IMR-90 (cell line): ENCODE measurements around the gene EPN2. TPM values are rescaled to one million over a fixed set of nuclear protein-coding genes. Genes with fewer than 3 reads are reported as not detected.

ENCODE experiments used
- ATAC-seq: fragments of 200-7000 bp; cut with Tn5 transposase; 2 replicates; pipeline ENCODE4 v1.9.1; 2020; ENCODE audit warnings: low read depth, mild to moderate bottlenecking, moderate library complexity
- BruUV-seq: library from RNA; stranded (reverse); fragments of 400-500 nt; replicated peaks from 2 replicates; lab custom pipeline; 2021; lab: Mats Ljungman, UMichigan
- CTCF ChIA-PET: fragments of 300-600 bp; formaldehyde crosslinking; extraction: SDS; loops from one replicate; lab custom pipeline; 2021; ENCODE audit warnings: antibody characterized with exemption; lab: Yijun Ruan, JAX
- POLR2A ChIA-PET: fragments of 300-600 bp; sonication (Branson Sonifier 250); formaldehyde crosslinking; loops from one replicate; lab custom pipeline; 2022; ENCODE audit warnings: antibody characterized with exemption; ENCODE audit not compliant: unreplicated experiment; lab: Charles Lee
- DNase-seq: peaks from one replicate; pipeline ENCODE4 v3.0.0; 2013
- H2AFZ ChIP-seq: replicated peaks from 2 replicates; pipeline ENCODE3; 2013; ENCODE audit warnings: low read length, mild to moderate bottlenecking; ENCODE audit not compliant: poor library complexity
- H2AK5ac ChIP-seq: 2 replicates; pipeline ENCODE4 v1.6.1; 2013; ENCODE audit warnings: low read depth, low read length, inconsistent platforms
- H2AK9ac ChIP-seq: replicated peaks from 2 replicates; pipeline ENCODE3; 2013; ENCODE audit warnings: mild to moderate bottlenecking, low read depth, low read length, moderate library complexity; ENCODE audit not compliant: poor library complexity
- H2BK120ac ChIP-seq: 2 replicates; pipeline ENCODE4 v1.6.1; 2013; ENCODE audit warnings: low read depth, low read length, inconsistent platforms
- H2BK15ac ChIP-seq: 3 replicates; pipeline ENCODE4 v1.6.1; 2013; ENCODE audit warnings: low read depth, low read length, inconsistent platforms
- H2BK20ac ChIP-seq: 2 replicates; pipeline ENCODE4 v1.6.1; 2013; ENCODE audit warnings: low read depth, mild to moderate bottlenecking, inconsistent platforms, low read length, moderate library complexity
- H2BK5ac ChIP-seq: 2 replicates; pipeline ENCODE4 v1.6.1; 2013; ENCODE audit warnings: mild to moderate bottlenecking, low read depth, low read length, inconsistent platforms; ENCODE audit not compliant: poor library complexity, severe bottlenecking
- H3K14ac ChIP-seq: replicated peaks from 2 replicates; pipeline ENCODE4 v1.6.1; 2013; ENCODE audit warnings: low read depth, low read length, inconsistent platforms
- H3K18ac ChIP-seq: 2 replicates; pipeline ENCODE4 v1.6.1; 2013; ENCODE audit warnings: low read depth, low read length, control low read depth
- H3K23ac ChIP-seq: 2 replicates; pipeline ENCODE4 v1.6.1; 2013; ENCODE audit warnings: low read depth, low read length, inconsistent platforms
- H3K27ac ChIP-seq: 2 replicates; pipeline ENCODE4 v1.5.1; 2013; ENCODE audit warnings: mild to moderate bottlenecking, control low read depth, low read length; ENCODE audit not compliant: insufficient read depth
- H3K27me3 ChIP-seq: 2 replicates; pipeline ENCODE4 v1.6.1; 2013; ENCODE audit warnings: low read length; ENCODE audit not compliant: control insufficient read depth, insufficient read depth
- H3K36me3 ChIP-seq: 2 replicates; pipeline ENCODE4 v1.6.1; 2013; ENCODE audit warnings: low read length, mixed read lengths; ENCODE audit not compliant: control insufficient read depth, insufficient read depth
- H3K4ac ChIP-seq: 2 replicates; pipeline ENCODE4 v1.6.1; 2013; ENCODE audit warnings: low read depth, low read length, inconsistent platforms
- H3K4me1 ChIP-seq: 2 replicates; pipeline ENCODE4 v1.6.1; 2013; ENCODE audit warnings: low read length, mixed read lengths; ENCODE audit not compliant: control insufficient read depth, insufficient read depth
- H3K4me2 ChIP-seq: 2 replicates; pipeline ENCODE4 v1.6.1; 2013; ENCODE audit warnings: low read depth, mild to moderate bottlenecking, control low read depth, low read length, moderate library complexity
- H3K4me3 ChIP-seq: 2 replicates; pipeline ENCODE4 v1.5.1; 2013; ENCODE audit warnings: low read depth, mild to moderate bottlenecking, control low read depth, low read length, moderate library complexity; ENCODE audit not compliant: insufficient read depth
- H3K56ac ChIP-seq: 2 replicates; pipeline ENCODE4 v1.6.1; 2013; ENCODE audit warnings: low read length, inconsistent platforms; ENCODE audit not compliant: insufficient read depth; ENCODE audit errors: extremely low read depth
- H3K79me1 ChIP-seq, 2 experiments: 2 replicates each; pipeline ENCODE4 v1.6.1; 2013; ENCODE audit warnings: low read length in 2 of 2, inconsistent platforms in 1 of 2, low read depth in 1 of 2
- H3K9ac ChIP-seq: 2 replicates; pipeline ENCODE4 v1.6.1; 2013; ENCODE audit warnings: low read depth, low read length, control low read depth
- H3K9me1 ChIP-seq: 2 replicates; pipeline ENCODE4 v1.6.1; 2013; ENCODE audit warnings: low read length, inconsistent platforms; ENCODE audit not compliant: insufficient read depth
- H3K9me3 ChIP-seq: 2 replicates; pipeline ENCODE4 v1.6.1; 2013; ENCODE audit warnings: low read length; ENCODE audit not compliant: control insufficient read depth, insufficient read depth
- H4K20me1 ChIP-seq: 2 replicates; pipeline ENCODE4 v1.6.1; 2013; ENCODE audit warnings: low read length, inconsistent platforms; ENCODE audit not compliant: insufficient read depth
- H4K5ac ChIP-seq: 2 replicates; pipeline ENCODE4 v1.6.1; 2013; ENCODE audit warnings: mild to moderate bottlenecking, low read depth, low read length, control low read depth
- H4K8ac ChIP-seq, 2 experiments: 2 replicates each; pipeline ENCODE4 v1.6.1; 2013; ENCODE audit warnings: low read depth in 2 of 2, low read length in 2 of 2, control low read depth in 1 of 2, inconsistent platforms in 1 of 2
- H4K91ac ChIP-seq: 2 replicates; pipeline ENCODE4 v1.6.1; 2013; ENCODE audit warnings: low read depth, low read length, inconsistent platforms; ENCODE audit not compliant: insufficient read depth
- BHLHE40 ChIP-seq: fragments of 150-350 bp; IDR thresholded peaks from 2 replicates; pipeline ENCODE4 v1.6.1; 2016; ENCODE audit warnings: mild to moderate bottlenecking, low read depth, low read length
- MAFK ChIP-seq: IDR thresholded peaks from 2 replicates; pipeline ENCODE4 v1.6.1; 2012; ENCODE audit warnings: low read depth, low read length, improper control_type of control experiment
- WGBS, 2 experiments: methylation state at CpG; one replicate each; pipeline versions ENCODE4 v1.1.5 to v1.1.7; 2013; ENCODE audit warnings: missing lambda C conversion rate in 2 of 2; ENCODE audit not compliant: insufficient read length in 1 of 2; ENCODE audit errors: extremely low coverage in 2 of 2; 5-methylcytosine and 5-hydroxymethylcytosine counted together
- dilution Hi-C: fragments of 300-500 bp; cut with HindIII; formaldehyde crosslinking; loops from one replicate; pipeline ENCODE4 v1.14.3; 2018; ENCODE audit warnings: low sequenced_read_pairs; ENCODE audit not compliant: unreplicated experiment
- in situ Hi-C: fragments of 300-500 bp; cut with MboI; formaldehyde crosslinking; loops from 3 replicates; pipeline ENCODE4 v1.14.3; 2019; ENCODE audit warnings: low sequenced_read_pairs, inconsistent platforms, mixed read lengths
- intact Hi-C: fragments of 100-400 bp; cut with micrococcal nuclease; formaldehyde crosslinking; loops from 2 replicates; pipeline ENCODE4 v1.10.0; 2022
- polyA plus RNA-seq, 3 experiments: library from polyadenylated mRNA; depleted of rRNA; stranded (reverse); fragments of >200 nt; gene quantifications; 2 replicates each; pipeline ENCODE4 v1.2.3, GENCODE V29; 2012; ENCODE audit warnings: low replicate concordance in 1 of 3
- total RNA-seq: library from RNA; depleted of rRNA; stranded (reverse); fragments of >200 nt; gene quantifications from 2 replicates; pipeline ENCODE4 v1.2.3, GENCODE V29; 2012

EPN2 gene
- total and polyA plus RNA-seq, 2 of the 4 experiments (the other 2 are of a cell fraction): 14.9 to 25.3 TPM

- no peak overlapping the region for H3K23ac ChIP-seq
- peaks cover 22 to 71% of the 10 kb centered on the region in 2 experiments; a peak in 3 of 4 replicates for H3K79me1 ChIP-seq
- H3K4me2 ChIP-seq: no peak overlapping the region
- H3K9me1 ChIP-seq: peaks cover 19% of the 10 kb centered on the region
- H2AFZ ChIP-seq: no peak overlapping the region
- H3K36me3 ChIP-seq: peaks cover 8% of the 10 kb centered on the region; the same call in 1 of the 2 replicates
- H4K91ac ChIP-seq: no peak overlapping the region
- H2BK120ac ChIP-seq: no peak overlapping the region
- in situ Hi-C loops: no loop called here
- no peak overlapping the region for H2BK20ac ChIP-seq
- H3K27ac ChIP-seq: no peak overlapping the region
- H3K14ac ChIP-seq: no peak overlapping the region
- H3K9ac ChIP-seq: no peak overlapping the region
- no peak overlapping the region for H2BK5ac ChIP-seq
- no TSS peak for BruUV-seq
- no peaks in the 10 kb centered on the region for H3K27me3 ChIP-seq
- no peak overlapping the region for H3K4me3 ChIP-seq
- peaks cover 28% of the 10 kb centered on the region for H4K20me1 ChIP-seq
- ATAC-seq: no peak
- H2BK15ac ChIP-seq: no peak overlapping the region
- H3K56ac ChIP-seq: no peak overlapping the region
- H3K9me3 ChIP-seq: no peaks in the 10 kb centered on the region
- dilution Hi-C loops: no loop called here
- H2AK9ac ChIP-seq: no peak overlapping the region
- H3K18ac ChIP-seq: no peak overlapping the region
- 77% methylated on average over 6 of the region's 11 CpGs; no CpG with 5 or more reads in 1 of the 2 experiments for WGBS, 2 experiments
- no peak for DNase-seq
- H4K5ac ChIP-seq: no peak overlapping the region
- intact Hi-C loops: no loop called here
- ChIA-PET POLR2A (no interaction called here), CTCF (no interaction called here)
- H2AK5ac ChIP-seq: no peak overlapping the region
- H4K8ac ChIP-seq: no peak overlapping the region
- H3K4me1 ChIP-seq: peaks cover 5% of the 10 kb centered on the region
- no peak overlapping the region; the same call in 1 of the 2 replicates for H3K4ac ChIP-seq
- TF ChIP-seq BHLHE40: no peak
- TF ChIP-seq MAFK: peak; percentile 26; the same call in 1 of the 2 replicates
Observed at GRCh38 chr17:19296786-19297778, 59.9 kb downstream of the EPN2 start.
